Iris pigment epithelial cell (primary cell): Measurements from ENCODE around the gene CTRB2.
A peak's percentile ranks its signal among the peaks of the same experiment; 100 is the strongest.
"Not testable (repeated sequence)": the region's sequence is repeated elsewhere in the genome, so short reads cannot be mapped to it uniquely, and the experiment has no call there.

Experiments
- DNase-seq: peaks from one replicate; pipeline ENCODE4 v3.0.0-alpha.2; 2011; ENCODE audit warnings: low read depth

The CTRB2 gene

DNA sequence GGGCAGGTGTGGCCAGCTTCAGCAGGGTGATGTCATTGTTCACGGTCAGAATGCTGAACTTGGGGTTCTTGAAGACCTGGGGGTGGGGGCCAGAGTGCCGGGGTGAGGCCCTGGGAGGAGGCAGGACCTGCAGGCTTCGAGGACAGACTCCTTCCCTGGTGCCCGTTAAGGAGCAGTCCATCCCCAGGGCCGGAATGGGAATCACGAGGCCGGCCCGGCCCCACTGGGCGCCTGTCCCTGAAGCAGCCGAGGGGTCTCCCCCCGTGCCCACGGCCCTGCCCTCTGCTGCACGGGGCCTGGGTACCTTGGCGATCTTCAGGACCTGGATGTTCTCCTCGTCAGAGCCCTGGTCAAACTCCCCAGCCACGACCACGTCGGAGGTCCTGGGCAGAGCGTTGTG lies 1.5 kb downstream of the CTRB2 start:
- DNase-seq: not testable (repeated sequence)

DNA sequence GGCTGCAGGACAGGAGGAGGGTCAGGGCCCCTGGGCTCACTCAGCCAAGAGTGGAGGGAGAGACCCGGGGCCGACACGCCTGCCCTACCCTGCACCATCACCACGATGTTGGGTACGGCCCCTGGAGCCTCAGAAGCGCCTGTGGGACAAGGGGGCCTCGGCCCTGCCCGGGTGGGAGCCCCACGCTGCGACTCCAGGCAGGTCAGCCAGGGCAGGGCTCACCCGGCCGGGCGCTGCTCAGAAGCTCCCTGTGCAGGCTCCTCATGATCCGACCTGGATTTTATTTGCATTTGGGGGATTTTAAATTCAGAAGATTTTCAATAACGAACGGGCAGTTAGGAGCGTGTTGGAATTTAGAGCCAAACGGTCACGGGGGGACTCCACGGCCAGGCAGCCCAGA lies 2.1 kb downstream of the CTRB2 start:
- not testable (repeated sequence) for DNase-seq

DNA sequence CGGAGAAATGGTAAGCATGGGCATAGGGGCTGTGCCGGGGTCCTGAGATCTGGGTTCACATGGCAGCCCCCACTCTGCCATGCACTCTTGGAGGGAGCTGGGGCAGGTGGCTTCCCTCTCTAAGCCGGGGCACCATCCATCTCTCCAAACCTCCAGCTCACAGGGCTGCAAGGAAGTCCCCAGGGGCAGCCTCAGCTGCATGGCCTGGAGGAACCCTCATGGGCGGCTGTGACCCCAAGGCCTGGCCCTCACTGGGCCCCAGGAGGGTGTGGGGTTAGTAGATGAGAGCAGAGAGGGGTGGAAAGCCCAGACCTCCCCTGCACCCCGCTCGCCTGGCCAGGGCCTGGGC lies 2.6 kb downstream of the CTRB2 start:
- no peak for DNase-seq

DNA sequence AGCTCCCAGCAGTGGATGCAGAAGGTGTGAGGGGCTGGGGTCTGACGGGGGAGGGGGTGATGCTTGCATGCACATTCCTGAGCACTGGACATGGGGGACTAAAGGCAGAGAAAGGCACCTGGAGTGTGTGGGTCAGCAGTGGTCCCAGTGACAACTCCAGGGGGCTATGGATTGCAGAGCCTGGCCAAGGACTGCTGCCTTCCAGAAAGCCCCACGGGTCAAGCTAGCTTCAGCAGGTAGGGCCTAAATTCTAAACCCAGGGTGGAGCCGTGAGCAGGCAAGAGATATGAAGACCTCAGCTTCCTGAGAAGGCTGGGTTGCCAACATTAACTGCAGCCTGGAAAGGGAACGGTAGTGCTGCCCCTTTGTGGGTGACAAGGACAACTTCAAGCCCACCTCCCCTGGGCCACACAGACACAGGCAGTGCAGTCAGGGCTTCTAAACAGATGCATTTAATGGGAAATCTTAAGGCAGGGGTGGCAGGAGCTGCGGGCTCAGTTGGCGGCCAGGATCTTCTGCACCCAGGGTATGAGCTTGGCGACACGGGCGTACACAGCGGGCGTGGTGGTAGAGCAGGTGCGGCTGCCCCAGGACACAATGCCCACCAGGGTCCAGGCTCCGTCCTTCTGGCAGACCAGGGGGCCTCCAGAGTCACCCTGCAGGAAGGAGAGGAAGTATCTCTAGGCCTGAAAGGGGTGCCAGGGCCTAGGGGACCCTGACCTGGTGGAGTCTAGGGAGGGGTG lies 3.1 kb downstream of the CTRB2 start:
- no peak for DNase-seq

DNA sequence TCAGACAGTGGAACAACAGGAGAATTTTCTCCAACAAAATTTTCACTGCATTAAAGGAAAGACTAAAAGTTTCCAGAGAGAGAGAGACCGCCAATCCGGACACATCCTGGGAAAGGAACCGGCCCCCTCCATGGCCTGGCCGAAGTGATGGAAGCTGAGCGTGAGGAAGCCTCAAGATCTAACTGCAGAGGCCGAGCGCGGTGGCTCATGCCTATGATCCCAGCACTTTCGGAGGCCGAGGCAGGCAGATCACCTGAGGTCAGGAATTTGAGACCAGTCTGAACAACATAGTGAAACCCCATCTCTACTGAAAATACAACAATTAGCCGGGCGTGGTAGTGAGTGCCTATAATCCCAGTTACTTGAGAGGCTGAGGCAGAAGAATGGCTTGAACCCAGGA lies 3.9 kb downstream of the CTRB2 start:
- no peak for DNase-seq

DNA sequence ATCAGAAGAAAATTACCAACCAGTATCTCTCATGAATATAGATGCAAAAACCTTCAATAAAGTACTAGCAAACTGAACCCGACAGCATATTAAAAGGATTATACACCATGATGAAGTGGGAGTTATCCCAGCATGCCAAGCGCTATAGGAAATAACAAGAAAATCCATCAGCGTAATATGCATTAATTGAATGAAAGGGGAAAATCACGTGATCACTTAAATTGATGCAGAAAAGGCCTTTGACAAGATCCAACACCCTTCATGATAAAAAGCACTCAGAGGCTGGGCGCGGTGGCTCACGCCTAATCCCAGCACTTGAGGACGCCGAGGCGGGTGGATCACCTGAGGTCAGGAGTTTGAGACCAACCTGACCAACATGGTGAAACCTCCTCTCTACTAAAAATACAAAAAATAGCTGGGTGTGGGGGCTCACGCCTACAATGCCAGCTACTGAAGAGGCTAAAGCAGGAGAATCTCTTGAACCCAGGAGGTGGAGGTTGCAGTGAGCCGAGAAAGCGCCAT lies 4.8 kb downstream of the CTRB2 start:
- DNase-seq: no peak

DNA sequence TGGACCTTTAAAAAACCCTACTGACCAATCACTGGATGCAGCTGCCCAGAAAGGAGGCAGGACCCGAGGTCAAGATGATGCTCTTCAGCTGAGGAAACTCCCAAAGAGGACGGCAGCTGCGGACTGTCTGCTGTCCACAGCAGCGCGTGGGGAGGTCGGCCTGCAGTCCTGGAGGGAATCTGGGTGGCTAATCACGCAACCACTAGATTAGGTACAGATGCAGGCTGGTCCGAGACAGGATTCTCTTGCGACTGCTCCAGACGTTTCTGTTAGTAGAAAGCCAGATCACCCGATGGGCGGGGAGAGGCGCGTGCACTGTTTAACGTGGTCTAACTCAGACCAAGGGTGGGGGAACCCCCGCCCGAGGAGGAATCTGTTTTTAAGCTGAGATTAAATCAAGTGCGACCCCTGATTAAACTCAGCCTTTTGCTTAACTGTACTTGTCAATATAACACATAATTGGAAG lies 8.8 kb downstream of the CTRB2 start:
- DNase-seq: peak; percentile 31

DNA sequence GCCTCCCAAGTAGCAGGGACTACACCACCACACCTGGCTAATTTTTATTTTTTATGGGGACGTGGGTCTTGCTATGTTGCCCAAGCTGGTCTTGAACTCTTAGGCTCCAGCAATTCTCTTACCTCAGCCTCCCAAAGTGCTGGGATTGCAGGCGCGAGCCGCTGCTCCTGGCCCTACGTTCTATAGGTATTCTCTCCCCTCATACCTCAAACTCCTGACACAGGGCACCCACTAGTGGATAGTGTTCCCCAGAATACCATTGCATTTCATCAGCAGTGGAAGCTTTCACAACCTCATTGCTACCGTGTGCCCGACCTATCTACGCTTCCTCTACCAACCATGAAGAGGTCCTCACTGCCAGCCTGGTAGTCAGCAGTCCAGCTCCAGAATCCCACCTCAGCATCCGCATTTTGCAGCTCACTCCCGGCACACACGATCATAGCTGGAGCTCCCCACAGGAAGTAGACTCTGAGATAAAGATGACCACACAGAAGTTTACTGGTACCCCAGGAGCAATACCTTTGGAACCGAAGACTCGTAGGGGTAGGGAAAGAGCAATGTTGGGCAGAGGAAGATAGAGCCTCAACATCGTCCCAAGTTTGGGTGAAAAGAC lies 9.3 kb downstream of the CTRB2 start:
- DNase-seq: no peak

DNA sequence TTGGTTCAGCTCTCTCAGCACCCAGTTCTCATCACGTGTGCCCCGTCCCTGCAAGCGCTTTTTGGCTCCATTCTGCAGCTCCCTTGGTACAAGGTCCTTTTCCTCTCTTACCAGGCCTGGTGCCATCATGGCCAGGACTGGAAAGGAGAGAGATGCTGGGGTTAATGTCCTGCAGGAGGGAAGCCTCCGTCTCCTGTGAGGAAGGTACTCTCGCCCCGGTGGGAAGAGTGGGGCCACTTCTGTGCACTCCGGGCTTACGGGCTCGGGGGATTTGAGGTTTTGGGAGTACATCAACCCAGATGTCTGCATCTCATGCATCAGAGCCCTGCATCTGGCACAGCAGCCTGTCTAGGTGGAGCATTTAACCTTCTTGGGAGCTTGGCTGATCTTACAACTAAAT lies 10.1 kb downstream of the CTRB2 start:
- DNase-seq: no peak

DNA sequence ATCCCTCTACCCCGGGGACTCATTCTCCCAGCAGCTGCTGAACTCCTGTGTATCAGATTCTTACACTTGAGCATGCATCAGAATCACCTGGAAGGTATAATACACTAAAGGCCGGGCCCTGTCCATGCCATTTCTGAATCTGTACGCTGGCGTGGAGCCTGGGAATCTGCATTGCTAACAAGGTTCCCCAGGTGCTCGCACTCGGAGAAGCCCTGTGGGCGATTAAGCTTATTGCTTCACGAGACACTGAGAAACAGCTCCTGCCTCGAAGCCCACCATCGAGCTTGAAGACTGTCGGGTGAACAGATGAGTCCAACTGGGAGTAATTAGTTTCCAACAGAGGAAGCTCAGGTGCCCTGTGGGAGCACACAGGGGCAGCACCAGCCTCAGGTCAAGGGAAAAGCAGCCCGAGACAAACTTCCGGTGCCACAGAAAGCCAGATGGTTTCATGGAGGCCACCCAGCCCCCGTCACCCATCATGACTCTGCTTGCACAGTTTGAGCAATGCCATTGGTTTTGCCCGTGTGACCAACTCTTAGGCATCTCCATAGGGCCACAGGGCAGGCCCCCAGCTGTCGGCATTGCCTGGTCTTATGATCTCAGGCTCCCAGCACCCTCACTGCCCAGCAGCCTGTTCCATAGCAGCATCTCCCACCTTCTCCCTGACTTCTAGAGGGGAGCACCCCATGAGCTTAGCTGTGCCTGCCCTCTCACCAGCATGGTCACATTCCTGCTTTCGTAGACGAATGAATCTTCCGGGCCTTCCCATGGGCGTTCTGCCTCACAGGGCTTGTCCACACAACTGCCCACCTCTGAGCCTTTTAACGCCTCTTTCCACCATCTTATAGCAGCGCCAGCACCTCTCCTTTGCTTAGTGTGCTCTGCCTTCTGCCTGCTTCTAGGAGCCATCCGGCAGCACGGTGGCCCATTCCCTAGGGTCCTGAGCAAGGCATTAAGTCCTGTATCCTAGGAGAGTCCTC lies 10.9 kb downstream of the CTRB2 start:
- no peak for DNase-seq

DNA sequence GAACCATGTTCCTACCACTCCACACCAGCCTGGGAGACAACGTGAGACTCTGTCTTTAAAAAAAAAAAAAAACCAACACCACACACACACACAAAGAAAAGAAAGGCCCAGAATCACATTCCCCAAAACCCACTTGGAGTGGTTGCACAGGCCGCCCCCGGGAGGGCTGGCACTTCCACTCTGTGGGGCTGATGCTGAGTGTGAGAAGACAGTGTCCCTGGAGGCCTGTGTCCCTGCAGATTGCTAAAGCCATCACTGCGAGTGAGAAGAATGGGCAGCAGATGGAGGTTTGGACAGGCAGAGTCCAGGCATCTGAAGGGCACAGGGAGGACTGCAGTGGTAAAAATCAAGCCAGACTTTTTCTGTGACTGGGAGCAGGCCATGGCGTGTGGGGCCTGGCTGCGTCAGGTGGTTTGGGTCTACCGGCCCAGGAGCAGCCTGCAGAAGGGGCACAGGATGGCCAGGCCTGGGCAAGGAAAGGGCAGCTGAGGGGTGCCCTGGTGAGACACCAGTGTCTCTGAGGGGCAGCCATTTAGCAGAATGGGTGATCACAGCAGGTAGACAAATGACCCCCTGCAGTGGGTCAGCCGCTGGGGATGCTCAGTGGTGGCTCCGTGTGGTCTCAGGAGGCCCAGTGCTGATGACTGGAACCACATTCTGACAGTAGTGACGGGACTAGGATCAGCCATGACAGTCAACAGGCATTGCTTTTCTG lies 13.1 kb downstream of the CTRB2 start:
- no peak for DNase-seq

DNA sequence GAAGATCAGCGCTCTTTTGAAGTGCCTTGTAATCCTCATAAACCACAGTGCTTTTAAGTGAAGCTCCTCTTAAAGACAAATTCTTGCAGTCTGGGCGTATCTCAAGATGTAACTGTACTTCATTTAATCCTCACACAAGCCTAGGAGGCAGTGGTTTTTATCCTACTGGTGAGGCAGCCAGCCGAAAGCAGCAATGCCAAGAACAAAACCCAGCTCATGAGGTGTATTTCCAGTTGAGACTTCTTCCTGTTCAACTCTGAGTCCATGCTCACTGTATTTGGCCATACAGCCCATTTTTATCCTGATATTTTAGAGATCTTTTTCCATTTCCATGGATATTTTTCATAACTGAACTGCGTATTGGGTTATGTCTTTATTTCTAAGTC lies 13.7 kb downstream of the CTRB2 start:
- DNase-seq: peak; percentile 36

DNA sequence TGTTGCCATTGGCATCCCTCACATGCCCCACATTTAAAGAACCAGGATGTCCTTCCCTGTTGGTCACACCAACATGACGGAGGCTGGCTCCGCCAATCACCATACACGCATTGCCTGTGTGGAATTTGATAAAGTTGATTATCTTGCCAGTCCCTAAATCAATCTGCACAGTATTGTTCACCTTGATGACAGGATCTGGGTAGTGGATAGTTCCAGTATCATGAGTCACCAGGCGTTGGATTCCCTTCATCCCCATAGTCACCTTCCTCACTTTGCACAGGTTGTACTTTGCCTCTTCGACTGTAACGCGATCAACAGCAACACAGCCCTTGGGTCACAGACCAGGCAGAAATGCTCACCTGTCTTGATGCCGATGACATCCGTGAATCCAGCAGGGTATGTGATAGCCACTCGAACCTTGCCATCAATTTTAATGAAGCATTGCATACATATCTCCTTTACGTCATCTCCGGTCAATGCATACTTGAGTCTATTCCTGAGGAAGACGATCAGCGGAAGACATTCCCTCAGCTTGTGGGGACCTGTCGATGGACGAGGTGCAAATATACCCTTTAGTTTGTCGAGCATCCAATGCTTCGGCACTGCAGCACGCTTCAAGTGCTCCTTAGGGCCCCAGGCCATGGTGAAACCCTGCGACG lies 14.2 kb downstream of the CTRB2 start:
- no peak for DNase-seq

DNA sequence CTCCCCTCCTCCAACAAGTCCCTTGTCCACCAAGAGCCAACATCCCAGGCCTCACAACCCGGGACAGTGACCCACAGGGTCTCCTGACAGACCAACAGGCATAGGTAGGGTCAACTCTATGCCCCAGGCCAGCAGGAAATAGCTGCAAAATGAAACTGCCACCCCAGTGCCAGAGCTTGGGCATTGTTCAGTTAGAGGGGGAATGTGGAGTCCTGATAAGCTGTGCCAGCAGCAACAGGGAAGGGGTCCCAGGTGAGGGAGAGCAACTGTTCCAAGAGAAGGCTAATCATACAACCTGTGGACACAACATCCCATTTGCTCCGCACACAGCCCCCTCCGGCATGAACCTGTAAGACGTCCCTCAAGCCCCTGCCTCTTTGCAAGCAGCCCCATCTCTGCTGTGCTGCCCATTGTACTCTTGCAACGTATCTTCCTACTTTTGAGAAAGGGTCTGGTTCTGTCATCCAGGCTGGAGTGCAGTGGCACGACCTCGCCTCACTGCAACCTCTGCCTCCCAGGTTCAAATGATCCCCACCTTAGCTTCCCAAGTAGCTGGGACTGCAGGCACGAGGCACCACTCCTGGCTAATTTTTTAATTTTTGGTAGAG lies 17.2 kb downstream of the CTRB2 start:
- DNase-seq: no peak

DNA sequence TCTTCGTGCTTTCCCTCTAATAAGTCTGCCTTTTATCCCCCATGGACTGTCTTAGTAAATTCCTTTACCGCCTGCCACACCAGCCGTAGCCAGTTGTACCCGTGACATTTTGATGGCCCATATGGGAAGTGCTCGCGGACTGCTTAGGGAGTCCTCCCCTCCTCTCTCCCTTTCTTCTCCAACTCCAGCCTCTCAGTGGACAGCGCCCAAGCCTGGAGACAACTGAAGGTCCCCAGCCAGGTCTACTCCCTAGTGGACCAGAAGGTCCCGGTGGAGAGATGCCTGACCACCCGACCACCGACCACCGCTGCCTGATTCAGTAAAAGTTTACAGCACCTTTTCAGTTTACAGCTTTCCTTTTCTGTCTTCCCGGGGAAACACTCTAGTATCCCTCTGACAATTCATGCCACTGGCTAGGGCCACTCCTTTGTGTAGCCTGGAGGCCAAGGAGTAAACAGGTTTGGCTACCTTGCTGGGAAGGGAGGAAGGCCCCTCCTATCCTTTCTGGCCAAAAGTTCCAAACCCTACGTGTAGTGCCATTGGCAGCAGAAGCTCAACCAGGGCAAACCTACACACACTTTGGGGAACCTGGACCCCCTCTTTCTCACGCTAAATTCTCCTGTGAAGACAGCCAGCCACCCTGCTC lies 18.0 kb downstream of the CTRB2 start:
- DNase-seq: no peak

DNA sequence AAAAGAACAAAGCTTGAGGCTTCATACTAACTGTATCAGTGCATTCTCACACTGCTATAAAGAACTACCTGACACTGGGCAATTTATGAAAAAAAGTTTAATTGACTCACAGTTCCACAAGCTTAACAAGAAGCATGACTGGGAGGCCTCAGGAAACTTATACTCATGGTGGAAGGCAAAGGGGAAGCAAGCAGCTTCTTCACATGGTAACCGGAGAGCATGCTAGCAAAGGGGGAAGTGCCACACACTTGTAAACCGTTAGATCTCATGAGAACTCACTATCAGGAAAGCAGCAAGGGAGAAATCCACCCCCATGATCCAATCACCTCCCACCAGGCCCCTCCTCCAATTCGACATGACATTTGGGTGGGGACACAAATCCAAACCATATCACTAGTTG lies 25.3 kb downstream of the CTRB2 start:
- DNase-seq: no peak

DNA sequence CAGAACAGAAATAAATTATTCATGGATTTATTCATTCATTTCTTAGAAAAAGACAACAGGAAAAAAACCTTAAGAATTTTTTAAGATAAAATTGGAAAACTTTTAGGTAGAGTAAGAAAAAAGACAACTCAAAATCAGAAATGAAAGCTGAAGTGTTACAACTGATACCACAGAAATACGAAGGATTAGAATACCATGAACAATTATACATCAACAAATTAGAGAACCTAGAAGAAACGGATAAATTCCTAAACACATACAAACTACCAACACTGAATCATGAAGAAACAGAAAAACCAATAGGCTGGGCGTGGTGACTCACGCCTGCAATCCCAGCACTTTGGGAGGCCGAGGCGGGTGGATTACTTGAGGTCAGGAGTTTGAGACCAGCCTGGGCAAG lies 27.8 kb downstream of the CTRB2 start:
- DNase-seq: no peak

DNA sequence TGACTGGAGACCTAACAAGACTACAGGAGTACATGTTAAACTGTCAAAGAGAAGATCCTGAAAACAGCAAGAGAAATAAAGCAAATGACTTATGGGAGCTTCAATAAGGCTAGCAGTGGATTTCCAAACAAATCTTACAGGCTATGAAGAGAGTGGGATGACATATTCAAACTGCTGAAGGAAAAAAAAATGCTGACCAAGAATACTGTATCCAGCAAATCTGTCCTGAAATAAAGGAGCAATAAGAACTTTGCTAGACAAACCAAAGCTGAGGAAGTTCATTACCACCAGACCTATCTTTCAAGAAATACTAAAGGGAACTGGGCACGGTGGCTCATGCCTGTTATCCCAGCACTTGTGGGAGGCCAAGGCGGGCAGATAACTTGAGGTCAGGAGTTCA lies 30.0 kb downstream of the CTRB2 start:
- no peak for DNase-seq

DNA sequence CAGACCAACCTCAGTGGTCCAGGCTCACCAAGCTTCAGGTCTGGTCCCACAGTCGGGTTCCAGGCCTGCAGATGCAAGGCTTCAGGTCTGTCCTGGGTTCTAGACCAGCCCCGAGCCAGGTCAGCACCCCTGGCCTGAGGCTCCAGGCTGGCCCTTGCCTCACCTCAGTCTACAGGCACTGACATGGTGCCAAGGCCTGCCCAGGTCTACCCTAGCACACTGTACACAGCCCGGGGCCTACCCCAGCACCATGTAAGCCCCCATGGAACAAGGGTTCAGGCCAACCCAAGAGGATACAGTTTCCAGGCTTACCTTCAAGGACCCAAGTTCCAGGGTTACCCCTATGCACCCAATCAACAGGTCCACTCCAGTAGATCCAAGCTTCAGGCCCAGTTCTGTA lies 31.9 kb downstream of the CTRB2 start:
- no peak for DNase-seq

DNA sequence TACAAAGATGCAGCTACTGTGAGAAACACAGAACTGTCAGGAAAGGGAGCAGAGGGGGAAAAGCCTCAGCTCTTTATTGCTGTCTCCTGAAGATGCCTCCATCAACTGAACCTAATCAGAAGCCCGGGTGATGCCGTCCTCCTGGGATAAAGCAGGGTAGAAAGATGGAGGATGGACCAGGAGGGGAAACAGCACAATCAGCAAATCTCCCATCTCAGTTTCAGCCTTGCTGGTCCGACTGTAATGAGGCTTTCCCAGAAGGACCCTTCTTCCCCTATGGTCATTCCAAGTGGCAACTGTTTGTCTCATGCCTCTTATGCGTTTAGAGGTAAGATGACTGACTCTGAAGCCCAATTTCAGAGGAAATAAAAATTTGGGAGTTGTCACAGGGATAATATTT lies 34.4 kb downstream of the CTRB2 start:
- no peak for DNase-seq
